Upper lobe of left lung (tissue), 4 donors: ENCODE results near the gene PIGM.

Experiments
- EP300 ChIP-seq, 4 donors: sonication (generic); formaldehyde crosslinking; IDR thresholded peaks; one replicate each; pipeline ENCODE4 v1.5.1; 2017; ENCODE audit warnings: antibody characterized with exemption in 4 of 4, control low read depth in 2 of 4
- TF ChIP-seq, protein P1 (sequence below), 6 experiments: fragments of 450-650 bp in 4 of 6; fragments of 200-600 bp in 2 of 6; sonication (generic) in 2 of 6; IDR thresholded peaks; one replicate each; pipeline ENCODE4 v1.5.1; 2016 to 2019; ENCODE audit warnings: antibody characterized with exemption in 6 of 6

DNA sequence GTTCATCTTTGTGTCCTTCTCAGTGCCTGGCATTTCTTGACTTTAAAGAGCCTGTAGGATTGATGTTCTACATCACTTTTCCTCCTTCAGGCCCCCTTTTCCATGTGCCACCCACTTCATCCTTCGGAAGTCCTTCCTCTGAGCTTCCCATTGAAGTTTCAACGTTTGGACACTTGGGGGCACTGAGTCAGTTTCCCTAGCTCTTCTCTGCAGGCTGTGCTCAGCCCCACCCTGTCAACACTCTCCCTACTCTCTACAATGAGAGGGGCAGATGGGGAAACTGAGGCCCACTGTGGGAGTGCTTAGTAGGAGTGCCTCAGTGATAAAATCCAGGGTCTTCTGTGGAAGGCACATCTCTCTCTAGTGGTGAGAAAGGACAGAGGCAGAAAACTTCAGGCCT lies 26.3 kb upstream of the PIGM start:
- TF ChIP-seq EP300 (IDR thresholded peaks at IDR 0.05): no peak
- TF ChIP-seq, protein P1, sequence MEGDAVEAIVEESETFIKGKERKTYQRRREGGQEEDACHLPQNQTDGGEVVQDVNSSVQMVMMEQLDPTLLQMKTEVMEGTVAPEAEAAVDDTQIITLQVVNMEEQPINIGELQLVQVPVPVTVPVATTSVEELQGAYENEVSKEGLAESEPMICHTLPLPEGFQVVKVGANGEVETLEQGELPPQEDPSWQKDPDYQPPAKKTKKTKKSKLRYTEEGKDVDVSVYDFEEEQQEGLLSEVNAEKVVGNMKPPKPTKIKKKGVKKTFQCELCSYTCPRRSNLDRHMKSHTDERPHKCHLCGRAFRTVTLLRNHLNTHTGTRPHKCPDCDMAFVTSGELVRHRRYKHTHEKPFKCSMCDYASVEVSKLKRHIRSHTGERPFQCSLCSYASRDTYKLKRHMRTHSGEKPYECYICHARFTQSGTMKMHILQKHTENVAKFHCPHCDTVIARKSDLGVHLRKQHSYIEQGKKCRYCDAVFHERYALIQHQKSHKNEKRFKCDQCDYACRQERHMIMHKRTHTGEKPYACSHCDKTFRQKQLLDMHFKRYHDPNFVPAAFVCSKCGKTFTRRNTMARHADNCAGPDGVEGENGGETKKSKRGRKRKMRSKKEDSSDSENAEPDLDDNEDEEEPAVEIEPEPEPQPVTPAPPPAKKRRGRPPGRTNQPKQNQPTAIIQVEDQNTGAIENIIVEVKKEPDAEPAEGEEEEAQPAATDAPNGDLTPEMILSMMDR (IDR thresholded peaks at IDR 0.05): no peak
